ENCODE results near the gene MDP1.

DNA sequence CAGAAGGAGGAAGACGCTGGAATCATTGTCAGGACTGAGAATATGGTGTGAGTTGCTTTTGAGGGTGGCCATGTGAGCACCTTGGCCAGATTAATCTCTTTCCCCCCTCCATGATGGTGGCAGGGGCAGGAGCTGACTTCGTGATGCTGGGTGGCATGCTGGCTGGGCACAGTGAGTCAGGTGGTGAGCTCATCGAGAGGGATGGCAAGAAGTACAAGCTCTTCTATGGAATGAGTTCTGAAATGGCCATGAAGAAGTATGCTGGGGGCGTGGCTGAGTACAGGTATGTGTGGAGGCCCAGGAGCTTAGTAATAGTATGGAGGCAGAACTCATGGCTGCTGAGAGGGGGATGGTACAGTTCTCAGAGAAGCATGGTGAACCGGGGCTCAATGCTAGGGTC, 22.3 kb upstream of the MDP1 start:
- TF ChIP-seq MYC (IDR thresholded peaks at IDR 0.05; ENCODE audit: borderline replicate concordance, low read length) (no peak), HMGXB4 (CRISPR knock-in tag; IDR thresholded peaks at IDR 0.05; ENCODE audit: borderline replicate concordance) (no peak)
- TF ChIP-seq, protein P1, sequence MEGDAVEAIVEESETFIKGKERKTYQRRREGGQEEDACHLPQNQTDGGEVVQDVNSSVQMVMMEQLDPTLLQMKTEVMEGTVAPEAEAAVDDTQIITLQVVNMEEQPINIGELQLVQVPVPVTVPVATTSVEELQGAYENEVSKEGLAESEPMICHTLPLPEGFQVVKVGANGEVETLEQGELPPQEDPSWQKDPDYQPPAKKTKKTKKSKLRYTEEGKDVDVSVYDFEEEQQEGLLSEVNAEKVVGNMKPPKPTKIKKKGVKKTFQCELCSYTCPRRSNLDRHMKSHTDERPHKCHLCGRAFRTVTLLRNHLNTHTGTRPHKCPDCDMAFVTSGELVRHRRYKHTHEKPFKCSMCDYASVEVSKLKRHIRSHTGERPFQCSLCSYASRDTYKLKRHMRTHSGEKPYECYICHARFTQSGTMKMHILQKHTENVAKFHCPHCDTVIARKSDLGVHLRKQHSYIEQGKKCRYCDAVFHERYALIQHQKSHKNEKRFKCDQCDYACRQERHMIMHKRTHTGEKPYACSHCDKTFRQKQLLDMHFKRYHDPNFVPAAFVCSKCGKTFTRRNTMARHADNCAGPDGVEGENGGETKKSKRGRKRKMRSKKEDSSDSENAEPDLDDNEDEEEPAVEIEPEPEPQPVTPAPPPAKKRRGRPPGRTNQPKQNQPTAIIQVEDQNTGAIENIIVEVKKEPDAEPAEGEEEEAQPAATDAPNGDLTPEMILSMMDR (IDR thresholded peaks at IDR 0.05): no peak
